ENCODE results near the gene FAM170B. TPM values are rescaled to one million over a fixed set of nuclear protein-coding genes. Genes with fewer than 3 reads are reported as not detected.

Gene FAM170B
- total RNA-seq, 4 donors from 2014 or later: not detected

Other genes with a start within 250 kb of the FAM170B start
- under 1 TPM in 1 of 4 donors, not detected in 3; 0.19 TPM for gene LRRC18, start 194.2 kb downstream of the FAM170B start, total RNA-seq
- 1 to 10 TPM in 3 of 4 donors, under 1 TPM in 1; 0.80 to 6.9 (median 1.9) TPM for gene VSTM4, start 18.5 kb downstream of the FAM170B start, total RNA-seq
- 10 to 100 TPM in 2 of 4 donors, 1 to 10 TPM in 1, under 1 TPM in 1; 0.76 to 20.6 (median 7.1) TPM for gene TMEM273, start 54.4 kb upstream of the FAM170B start, total RNA-seq
- gene C10orf71, start 165.1 kb upstream of the FAM170B start, total RNA-seq: under 1 TPM in 1 of 4 donors, not detected in 3; under 0.01 TPM

Measured in esophagus squamous epithelium (tissue), 4 donors.